GM21381 (cell line): ENCODE measurements around the gene ABCG8.

Experiments used
- ATAC-seq: cut with Tn5 transposase; IDR thresholded peaks from one replicate; pipeline ENCODE4 v1.9.1; 2021; ENCODE audit warnings: mild to moderate bottlenecking, moderate library complexity; ENCODE audit not compliant: unreplicated experiment

The ABCG8 gene

DNA sequence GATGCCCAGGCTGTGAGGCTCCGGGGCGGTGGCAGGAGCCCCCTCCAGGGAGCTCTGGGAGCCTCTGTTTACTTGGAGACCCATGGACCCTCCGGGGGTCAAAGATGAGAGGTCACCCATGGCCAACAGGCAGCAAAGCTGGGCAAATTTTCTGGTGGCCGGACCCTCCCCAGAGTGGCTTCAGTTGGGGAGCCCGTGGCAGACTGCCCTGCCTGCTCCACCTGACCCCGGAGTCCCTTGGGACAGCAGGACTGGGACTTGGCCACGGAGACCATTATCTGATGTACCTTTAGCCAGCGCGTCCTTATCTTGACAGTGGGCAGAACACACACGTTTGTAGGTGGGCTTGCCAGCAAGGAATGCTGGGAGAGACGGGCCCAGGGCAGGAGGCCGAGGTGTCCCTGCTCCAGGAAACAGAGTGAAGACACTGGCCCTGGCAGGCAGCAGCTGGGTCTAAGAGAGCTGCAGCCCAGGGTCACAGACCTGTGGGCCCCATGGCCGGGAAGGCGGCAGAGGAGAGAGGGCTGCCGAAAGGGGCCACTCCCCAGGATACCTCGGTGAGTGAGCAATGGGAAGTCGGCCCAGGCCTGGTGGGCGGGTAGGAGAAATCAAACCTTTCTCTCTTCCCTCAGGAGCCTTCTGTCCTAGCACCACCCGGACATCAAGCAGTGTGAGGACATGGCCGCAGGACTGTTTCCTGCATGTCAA lies at the start of gene ABCG8, which contains the start of gene ABCG5:
Gene ABCG8, plus strand, starts transcription at position 412 of the 708 bp plus-strand sequence. Its CDS starts 83 bp downstream, at position 495.
Gene ABCG5, minus strand, starts transcription at position 280 of the 708 bp plus-strand sequence. Its CDS starts 160 bp downstream, at position 120.
- ATAC-seq: no peak

DNA sequence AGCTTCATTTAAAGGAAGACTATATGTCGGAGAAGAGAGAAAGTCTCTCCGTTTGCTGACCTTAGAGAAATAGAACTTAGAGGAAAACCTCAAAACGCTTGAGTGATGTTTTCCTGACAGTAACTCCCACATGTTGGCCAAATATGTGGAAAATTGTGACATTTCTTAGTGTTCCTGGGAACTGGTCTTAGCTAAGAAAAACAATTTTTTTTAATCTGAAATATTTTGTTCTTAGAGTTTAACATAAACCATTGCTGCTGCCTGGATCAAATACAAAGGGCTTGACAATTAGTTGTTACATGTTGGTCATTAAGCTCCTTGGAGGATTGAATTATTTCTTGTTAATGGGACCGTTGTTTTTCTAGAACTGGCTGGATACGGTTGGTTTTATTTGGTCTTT lies 48.6 kb upstream of the ABCG8 start:
- no peak for ATAC-seq

DNA sequence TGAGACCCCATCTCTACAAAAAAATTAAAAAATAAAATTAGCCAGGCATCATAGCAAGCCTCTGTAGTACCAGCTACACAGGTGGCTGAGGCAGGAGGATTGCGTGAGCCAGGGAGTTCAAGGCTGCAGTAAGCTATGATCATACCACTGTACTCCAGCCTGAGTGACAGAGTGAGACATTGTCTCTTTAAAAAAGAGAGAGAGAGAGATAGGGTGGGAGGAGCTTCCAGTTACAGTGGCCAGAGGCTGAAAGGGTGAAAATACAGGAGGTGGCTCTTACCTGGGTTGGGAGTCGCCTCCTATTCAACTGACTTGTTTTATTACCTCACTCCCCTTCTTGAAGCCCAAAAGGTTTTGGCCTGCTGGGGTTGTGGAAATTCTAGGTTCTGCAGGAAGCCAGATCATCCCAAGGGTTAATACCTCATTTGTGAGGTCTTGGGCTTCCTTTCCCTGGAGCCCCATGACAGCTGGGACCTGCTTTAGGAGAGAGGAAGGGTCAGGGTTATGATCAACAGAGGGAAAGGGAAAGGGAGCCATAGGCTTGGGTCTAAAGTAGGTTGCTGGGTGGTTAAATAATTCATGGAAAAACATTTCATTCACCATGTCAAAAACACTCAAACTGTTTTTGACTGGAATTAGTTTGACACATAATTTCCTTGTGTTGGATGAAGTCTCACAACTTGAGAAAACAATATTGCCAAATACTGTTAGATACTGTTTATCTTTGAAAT lies 47.6 kb upstream of the ABCG8 start:
- no peak for ATAC-seq

DNA sequence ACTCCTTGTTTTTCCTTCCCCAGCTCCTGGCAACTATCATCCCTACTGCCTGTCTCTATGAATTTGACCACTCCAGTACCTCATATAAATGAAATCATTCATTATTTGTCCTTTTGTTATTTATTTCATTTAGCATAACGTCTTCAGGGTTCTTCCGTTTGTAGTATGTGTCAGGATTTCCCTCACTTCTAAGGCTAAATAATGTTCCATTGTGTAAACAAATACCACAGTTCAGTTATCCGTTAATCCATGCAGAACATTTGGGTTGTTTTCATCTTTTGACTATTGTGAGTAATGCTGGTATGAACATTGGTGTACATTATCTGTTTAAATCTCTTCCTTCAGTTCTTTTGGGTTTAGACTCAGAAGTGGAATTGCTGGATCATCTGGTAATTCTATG lies 46.1 kb upstream of the ABCG8 start:
- ATAC-seq: no peak

DNA sequence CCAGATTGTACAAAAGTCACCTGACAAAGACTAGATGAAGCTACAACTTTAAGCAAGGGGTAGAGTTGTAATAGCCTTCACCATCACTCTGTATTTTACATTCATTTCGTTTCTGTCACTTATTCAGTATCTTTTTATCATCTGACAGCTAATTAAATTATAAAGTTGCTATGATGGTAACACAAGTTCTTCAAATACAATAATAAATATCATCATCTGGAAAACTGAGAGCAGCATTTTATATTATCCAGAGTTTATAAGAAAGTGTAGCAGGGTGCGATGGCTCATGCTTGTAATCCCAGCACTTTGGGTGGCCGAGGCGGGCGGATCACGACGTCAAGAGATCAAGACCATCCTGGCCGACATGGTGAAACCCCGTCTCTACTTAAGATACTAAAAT lies 43.8 kb upstream of the ABCG8 start:
- no peak for ATAC-seq

DNA sequence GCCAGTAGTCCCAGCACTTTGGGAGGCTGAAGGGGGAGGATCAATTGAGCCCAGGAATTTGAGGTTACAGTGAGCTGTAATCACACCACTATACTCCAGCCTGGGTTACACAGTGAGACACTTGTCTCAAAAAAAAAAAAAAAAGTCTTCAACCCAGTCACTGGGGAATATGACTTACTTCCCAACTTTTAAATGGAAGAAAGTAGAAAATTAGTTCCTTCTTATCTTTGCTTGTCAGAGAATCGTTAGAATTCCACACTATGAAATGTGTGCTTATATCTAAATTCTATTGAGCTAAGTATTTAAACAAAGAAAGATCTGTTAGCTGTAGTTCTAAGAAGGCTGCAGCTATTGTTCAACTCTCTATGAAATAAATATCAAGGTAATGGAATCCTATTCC lies 42.6 kb upstream of the ABCG8 start:
- no peak for ATAC-seq

DNA sequence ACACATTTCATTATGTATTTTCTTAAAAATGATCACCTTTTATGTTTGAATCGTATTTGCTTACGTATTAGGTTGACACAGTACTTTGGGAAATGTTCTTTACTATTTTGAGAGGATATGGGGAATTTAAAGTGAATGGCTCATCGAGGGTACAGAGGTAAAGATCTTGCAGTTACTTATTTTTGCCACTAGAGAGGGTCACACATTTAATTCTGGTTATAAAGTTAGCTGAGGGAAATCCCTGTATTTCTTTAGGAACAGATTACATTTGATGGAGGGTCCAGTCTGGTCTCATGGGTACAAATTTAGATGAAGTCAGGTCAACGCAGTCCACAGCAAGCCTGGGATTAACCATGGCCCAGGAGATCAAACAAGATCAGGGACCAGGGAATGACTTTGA lies 40.5 kb upstream of the ABCG8 start:
- no peak for ATAC-seq

DNA sequence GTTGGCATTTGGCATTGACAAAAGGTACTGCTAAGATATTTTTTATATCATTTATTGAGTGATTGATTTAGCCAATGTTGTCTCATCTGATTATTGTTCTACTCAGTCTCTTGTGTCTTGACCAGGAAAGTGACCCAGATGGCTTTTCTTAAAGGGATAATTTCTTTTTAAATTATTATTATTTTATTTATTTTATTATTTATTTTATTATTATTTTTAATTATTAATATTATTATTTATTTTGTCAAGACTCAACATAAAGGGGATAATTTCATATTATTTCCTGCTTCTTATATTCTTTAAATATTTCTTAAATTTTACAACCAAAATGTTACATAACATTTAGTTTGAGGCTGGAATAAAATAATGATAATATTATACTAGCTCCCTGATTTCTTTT lies 37.9 kb upstream of the ABCG8 start:
- ATAC-seq: no peak

DNA sequence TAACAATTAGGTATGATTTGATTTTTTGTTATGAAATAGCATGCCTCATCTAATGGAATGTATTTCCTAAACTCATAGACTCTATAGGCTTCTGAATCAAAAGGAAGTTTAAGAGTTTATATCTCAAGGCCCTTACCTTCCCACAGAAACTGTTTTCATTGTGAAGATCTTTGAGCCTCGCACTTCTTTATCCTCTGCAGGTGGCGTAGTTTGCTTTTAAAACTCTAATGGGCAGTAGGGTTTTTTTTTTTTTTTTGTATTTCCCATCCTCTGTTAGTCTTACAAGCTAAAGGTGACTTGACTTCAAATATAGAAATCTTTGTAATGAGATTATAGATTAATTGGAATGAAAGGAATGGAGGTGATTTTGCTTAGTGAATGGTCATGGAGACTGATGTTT lies 36.6 kb upstream of the ABCG8 start:
- ATAC-seq: no peak

DNA sequence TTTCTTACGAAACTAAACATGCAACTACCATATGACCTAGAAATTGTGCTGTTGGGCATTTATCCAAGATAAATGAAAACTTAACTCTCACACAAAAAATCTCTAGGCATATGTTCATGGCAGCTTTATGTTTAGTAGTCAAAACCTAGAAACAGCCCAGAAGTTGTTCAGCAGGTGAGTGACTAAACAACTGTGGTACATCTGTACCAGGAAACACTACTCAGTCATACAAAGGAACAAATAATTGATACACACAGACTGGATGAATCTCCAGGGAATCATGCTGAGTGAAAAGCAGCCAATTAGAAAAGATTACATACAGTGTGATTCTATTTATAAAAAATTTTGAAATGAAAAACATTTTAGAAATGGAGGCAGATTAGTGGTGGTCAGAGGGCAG lies 35.7 kb upstream of the ABCG8 start:
- ATAC-seq: no peak

DNA sequence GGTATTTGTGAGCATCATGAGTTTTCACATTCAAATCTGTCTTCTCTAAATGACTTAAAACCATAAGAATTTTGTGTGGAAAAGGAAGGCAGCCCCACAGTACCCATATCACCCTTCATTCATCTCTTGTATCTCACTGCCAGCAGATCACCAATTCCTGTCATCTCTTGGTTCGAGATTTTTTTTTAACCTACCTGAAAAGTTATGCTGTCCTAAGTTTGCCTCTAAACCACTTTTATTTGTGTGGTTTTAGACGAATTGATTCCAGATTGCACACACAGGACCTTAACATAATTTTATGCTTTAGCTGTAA lies 32.1 kb upstream of the ABCG8 start:
- ATAC-seq: no peak

DNA sequence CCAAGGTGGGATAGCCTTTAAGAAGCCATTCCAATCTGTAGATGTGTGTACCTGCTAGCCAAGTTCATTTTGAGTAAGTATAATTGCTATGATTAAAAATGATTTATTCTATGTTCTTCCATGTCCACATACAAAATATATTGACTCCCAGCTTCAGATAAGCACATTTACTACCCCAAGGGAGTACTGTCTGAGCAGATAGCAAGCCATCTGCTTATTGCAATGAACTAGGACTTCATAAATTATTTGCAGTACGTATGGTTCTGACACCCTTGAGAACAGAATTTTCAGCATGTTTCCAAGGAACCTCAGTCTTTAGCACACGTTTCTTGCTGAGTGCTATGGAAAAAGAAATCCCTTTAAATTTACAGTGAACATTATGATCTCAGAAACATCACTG lies 28.3 kb upstream of the ABCG8 start:
- no peak for ATAC-seq

DNA sequence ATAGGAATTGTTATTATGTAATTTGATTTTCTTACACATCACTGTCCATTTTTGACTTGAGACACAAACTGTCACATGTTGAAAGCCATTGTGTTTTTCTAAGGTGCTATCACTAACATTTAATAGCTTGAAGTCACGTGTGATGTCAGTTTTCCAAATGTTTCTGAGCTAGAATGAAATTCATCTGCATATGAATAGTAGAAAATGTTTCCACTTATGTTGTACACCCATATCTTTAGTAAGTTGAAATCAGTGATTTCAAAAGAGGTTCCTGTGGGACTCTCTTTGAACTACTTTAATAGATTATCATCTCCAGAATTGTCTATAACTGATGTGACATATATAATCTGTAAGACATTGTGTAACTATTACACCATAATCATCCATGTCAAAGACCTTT lies 27.9 kb upstream of the ABCG8 start:
- ATAC-seq: no peak

DNA sequence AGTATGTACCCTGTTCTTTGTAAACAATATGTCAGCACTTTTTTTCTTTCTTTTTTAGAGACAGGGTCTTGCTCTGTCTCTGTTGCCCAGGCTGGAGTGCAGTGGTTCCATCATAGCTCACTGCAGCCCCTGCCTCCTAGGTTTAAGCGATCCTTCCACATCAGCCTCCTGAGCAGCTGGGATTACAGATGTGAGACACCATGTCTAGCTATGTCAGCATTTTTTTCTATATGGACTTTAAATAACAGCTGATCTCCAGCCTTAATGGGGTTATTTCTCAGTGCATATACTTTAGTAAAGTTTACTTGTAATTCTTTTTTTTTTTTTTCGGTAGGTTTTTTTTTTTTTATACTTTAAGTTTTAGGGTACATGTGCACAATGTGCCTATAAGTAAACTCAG lies 26.8 kb upstream of the ABCG8 start:
- ATAC-seq: no peak

DNA sequence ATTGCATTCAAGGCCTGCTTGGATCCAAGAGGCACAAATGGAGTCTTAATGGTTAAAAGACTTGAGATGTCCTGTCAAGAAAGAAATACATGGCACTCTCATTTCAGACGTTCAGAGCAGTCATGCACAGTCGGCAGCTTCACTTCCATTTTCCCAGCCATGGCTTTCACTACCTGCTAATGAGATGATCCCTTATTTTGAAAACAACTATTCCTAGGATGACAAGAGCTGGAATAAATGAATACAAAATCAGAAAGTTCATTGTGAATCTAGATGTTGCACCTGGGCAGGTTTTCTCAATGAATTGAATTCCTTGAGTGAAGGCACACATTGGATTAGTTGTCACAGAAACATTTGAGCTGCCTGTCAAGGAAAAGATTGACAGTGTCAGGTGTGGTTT lies 25.8 kb upstream of the ABCG8 start:
- ATAC-seq: no peak

DNA sequence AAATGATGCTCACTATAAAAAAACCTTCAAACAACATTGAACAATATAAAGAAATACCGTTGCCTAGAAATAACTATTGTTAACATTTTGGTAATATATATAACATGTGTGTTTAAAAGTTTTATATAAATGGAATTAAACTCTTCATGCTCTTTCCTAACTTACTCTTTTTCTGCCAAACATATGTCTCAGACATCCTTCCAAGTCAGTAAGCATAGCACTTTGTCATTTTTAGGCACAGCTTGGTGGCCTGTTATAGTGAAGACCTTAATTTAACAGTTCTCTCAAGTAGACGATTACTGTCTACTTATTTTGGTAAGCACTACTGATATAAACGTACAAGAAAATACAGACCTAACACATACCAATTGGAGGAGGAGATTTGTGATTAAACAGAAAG lies 24.1 kb upstream of the ABCG8 start:
- ATAC-seq: no peak

DNA sequence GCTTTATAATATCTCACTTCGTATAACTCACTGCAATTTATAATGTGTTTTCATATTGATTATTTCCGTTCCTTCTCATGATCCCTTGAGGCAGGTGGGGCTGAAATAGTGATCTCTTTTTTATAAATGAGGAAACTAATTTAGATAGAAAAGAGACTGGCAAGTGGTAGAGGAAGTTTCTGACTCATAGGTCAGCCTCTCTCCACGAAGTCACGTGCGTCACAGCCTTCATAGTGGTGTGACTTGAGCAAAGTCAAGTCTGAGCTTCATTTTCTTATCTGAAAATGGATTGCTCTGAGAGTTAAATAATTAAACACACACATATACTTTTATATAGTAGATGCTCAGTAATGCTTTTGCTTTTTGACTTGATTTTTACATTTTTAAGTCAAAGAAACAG lies 20.0 kb upstream of the ABCG8 start:
- ATAC-seq: no peak

DNA sequence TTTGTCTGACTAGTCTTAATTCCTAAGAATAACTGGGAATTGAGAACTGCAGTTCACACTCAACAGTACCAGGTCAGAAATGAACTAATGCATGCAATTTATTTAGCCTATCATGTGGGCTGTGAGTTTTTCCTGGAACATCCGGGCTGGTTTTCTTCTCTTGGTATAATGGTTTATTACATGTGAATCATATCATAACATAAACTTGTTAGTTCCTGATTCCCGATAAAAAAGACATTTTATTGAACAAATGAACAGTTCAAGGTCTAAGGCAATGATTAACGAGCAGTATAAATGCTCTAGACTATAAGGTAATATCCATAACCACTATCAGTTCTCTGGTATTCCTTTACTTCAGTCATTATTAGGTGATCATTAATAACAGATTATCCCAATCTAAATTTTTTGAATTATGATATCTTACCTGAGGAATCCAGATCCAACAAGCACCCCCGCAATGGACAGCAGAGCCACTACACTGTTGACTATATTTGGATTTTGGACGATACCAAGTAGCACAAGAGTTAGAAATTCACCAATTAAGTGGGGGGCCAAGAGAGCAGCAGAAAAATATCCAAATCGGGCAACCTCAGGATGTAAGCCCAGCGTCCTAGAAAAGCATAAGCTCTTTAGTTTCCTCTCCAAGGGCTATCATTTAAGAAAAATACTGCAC lies 19.1 kb upstream of the ABCG8 start:
- no peak for ATAC-seq

DNA sequence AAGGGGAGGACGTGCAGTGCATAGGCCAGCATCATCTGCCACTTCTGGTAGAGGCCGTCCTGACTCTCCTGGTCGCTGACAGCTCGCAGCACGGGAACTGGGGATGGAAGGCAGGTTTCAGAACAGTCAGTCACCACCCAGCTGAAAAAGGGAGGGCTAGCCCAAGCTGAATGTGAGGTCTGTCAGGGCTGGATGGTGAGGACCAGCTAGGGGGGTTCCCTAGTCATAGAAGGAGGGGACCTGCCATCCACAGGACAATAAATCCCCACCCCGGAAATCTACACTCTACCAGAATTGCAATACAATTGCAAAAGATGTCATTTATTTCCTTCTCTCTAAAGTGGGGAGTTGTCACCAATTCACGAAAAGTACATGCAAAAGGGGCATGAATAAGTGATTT lies 15.9 kb upstream of the ABCG8 start:
- ATAC-seq: no peak

DNA sequence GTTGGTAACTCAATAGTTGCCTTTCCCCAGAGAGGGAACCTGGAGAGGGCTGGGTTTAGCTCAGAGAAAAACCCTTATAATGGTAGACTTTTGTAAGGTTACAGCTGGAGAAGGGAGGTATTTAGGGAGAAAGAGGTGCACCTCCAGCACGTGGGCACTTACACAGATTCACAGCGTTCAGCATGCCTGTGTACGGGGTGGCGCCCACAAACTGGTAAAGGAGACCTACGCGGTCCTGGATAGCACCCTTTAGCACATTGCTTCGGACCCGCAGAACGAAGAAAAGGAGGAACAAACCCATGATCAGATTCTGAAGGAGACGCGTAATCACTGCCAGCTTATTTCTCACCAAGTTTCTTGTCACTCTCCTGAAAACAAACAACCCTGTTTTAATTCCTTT lies 15.0 kb upstream of the ABCG8 start:
- no peak for ATAC-seq

DNA sequence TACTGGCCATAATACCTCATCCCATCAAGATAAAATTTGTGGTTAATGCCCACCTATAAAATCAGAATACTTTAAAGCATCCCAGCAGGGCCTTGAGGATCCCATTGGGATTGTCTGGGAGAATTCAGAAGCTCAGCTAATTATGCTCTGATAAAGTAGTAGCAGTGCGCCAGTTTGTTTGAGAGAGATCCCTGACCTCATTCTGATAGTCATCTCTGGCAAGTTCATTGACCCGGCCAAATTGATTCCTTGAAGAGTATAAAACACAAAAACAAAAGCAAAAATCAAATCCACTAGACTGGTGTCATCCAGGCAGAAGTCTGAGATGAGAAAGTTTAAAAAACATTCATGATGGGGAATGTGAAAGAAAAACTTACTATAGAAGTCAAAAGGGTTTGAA lies 14.3 kb upstream of the ABCG8 start:
- ATAC-seq: no peak

DNA sequence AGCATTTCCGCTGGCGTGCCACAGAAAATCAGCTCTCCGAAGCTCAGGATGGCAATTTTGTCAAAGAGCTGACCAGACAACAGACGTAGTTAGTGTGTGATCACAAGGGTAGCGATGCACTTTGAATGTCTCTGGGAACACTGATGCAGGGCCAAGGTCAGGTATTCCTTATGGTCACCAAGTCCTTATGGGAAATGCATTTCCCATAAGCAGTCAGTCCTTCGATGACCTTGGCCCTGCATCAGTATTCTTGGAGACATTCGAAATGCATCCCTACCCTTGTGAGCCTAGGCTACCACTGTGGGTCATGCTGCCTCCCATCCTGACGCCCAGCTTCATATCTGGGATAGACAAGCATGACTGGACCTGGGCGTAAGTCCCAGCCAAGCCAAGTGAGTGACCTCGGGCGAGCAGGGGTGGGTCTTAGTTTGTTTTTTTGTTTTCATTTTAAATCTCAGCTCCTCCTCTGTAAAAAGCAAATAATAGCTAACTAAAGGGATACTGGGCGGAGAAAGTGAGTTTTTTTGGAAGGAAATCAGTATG lies 13.7 kb upstream of the ABCG8 start:
- ATAC-seq: no peak
